GM12875 (cell line): ENCODE measurements around the gene BMP7.

Experiments
- H3K4me3 ChIP-seq: one replicate; pipeline ENCODE4 v1.5.1; 2011; ENCODE audit warnings: low read depth, low read length, control low read depth
- CTCF ChIP-seq: IDR thresholded peaks from 2 replicates; pipeline ENCODE4 v1.5.1; 2011; ENCODE audit warnings: low read depth, mild to moderate bottlenecking, control low read depth, inconsistent platforms, low read length, moderate library complexity, borderline replicate concordance; ENCODE audit not compliant: insufficient read depth

The BMP7 gene

GRCh38 chr20:57122536-57123489 is 143.6 kb downstream of the BMP7 start:
- H3K4me3 ChIP-seq: no peak overlapping the region
- TF ChIP-seq CTCF: no peak

GRCh38 chr20:57118964-57119363 is 147.5 kb downstream of the BMP7 start:
- H3K4me3 ChIP-seq: no peak overlapping the region
- no peak for TF ChIP-seq CTCF
